AG20443 (cell line): ENCODE measurements around the gene MRGPRG.
A peak's percentile ranks its signal among the peaks of the same experiment; 100 is the strongest.
"Not testable (repeated sequence)": the region's sequence is repeated elsewhere in the genome, so short reads cannot be mapped to it uniquely, and the experiment has no call there.

Experiments
- DNase-seq: peaks from one replicate; pipeline ENCODE4 v3.0.0; 2012; ENCODE audit warnings: low spot score, mixed read lengths

MRGPRG gene

GRCh38 chr11:3218483-3219280, at the start of gene MRGPRG:
TSS of gene MRGPRG (minus strand) at chr11:3218813. CDS start at chr11:3218813, 0 bp downstream.
- DNase-seq: no peak

- not testable (repeated sequence) for DNase-seq
These were observed 43.9 kb upstream of the MRGPRG start for GRCh38 chr11:3262548-3262947.

- DNase-seq: not testable (repeated sequence)
These were observed 43.2 kb upstream of the MRGPRG start for GRCh38 chr11:3261831-3262230.

GRCh38 chr11:3257509-3257908, 38.9 kb upstream of the MRGPRG start:
- not testable (repeated sequence) for DNase-seq

- not testable (repeated sequence) for DNase-seq
These were observed 36.6 kb upstream of the MRGPRG start for GRCh38 chr11:3255241-3255640.

- not testable (repeated sequence) for DNase-seq
These were observed 36.2 kb upstream of the MRGPRG start for GRCh38 chr11:3254773-3255172.

- DNase-seq: no peak
These were observed 26.5 kb upstream of the MRGPRG start for GRCh38 chr11:3245071-3245470.

GRCh38 chr11:3243880-3244279, 25.3 kb upstream of the MRGPRG start:
- no peak for DNase-seq

GRCh38 chr11:3237119-3237518, 18.5 kb upstream of the MRGPRG start:
- DNase-seq: no peak

GRCh38 chr11:3234846-3235245, 16.2 kb upstream of the MRGPRG start:
- no peak for DNase-seq

GRCh38 chr11:3232956-3233355, 14.3 kb upstream of the MRGPRG start:
- peak; percentile 8 for DNase-seq

GRCh38 chr11:3231851-3232744, 13.5 kb upstream of the MRGPRG start, which contains the start of gene MRGPRE:
TSS of gene MRGPRE (minus strand) at chr11:3232417. CDS start at chr11:3228799, 3,618 bp downstream.
- peak; percentile 78 for DNase-seq

- DNase-seq: no peak
These were observed 12.9 kb upstream of the MRGPRG start for GRCh38 chr11:3231550-3231850.

- DNase-seq: peak; percentile 7
These were observed 12.3 kb upstream of the MRGPRG start for GRCh38 chr11:3230636-3231549.

GRCh38 chr11:3229673-3230630, 11.3 kb upstream of the MRGPRG start:
- peak; percentile 4 for DNase-seq

- DNase-seq: no peak
These were observed 9.8 kb upstream of the MRGPRG start for GRCh38 chr11:3228445-3228829.

GRCh38 chr11:3227568-3228444, 9.2 kb upstream of the MRGPRG start:
- peak; percentile 5 for DNase-seq

GRCh38 chr11:3226846-3227567, 8.4 kb upstream of the MRGPRG start:
- peak; percentile 6 for DNase-seq
